Measurements from ENCODE around the gene SERPINA3.

DNA sequence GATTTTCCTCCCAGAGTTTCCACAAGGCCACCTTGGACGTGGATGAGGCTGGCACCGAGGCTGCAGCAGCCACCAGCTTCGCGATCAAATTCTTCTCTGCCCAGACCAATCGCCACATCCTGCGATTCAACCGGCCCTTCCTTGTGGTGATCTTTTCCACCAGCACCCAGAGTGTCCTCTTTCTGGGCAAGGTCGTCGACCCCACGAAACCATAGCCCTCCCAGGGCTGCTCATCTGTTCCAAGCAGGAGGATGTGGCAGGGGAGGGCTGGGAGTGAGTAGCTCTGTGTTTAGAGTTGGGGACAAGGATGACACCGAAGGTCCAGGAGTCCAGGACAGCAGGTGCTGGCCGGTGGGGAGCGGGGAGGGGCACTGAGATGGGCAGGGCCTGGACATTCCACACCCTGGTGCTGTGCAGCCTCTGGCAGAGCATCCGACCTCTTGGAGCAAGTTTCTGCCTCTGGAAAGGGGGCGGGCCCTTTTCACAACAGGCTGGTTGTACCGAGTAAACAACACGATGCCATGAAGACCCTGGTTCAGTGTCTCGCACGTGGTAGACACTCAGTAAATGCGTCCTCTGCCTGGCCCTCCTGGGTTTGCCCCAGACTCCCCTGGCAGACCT lies 42.7 kb upstream of the SERPINA3 start:
- no peak for TF ChIP-seq POLR2AphosphoS5 (IDR thresholded peaks at IDR 0.05; ENCODE audit: low read depth, low read length)
- TF ChIP-seq POLR2A (IDR thresholded peaks at IDR 0.05; ENCODE audit: low read depth, low read length), result no peak
